D341Med (cell line): ENCODE data around the gene KLHL3.

Experiments used
- DNase-seq: peaks from one replicate; pipeline ENCODE4 v3.0.0; 2012; ENCODE audit warnings: low spot score

KLHL3 gene

DNA sequence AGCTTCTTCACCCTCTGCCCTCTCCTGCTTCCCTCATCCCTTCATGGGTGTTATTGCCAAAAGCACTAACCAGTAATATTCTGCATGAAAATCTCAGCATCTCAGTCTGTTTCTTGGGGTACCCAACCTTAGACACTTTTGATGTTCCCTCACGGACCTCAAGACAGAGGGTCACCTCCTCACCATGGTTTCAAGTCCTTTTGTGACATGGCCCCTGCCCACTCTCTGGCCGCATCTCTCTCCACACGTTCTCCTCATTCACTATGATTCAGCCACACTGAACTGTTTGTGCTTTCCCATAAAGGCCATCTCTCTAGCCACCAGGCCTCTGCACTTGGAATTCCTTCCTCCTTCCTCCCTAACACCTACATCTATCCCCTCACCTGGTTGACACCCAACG lies 125.3 kb downstream of the KLHL3 start:
- DNase-seq = no peak

DNA sequence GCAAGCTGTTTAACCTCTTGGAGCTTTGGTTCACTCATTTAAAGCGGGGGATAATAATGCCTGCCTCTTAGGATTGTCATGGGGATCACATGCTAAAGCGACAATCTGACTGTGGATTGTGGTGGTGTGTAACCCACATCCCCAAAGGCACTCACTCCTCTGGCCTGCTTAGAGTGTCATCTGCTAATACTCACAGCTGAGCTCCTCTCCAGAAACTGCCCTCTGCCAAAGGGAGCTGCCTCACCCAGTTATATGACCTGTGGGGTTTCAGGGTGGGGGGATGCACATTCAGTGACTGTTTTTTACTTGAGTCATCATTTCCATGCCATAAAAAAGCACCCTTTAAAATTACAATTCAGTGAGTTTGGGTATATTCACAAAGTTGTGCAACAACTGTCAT lies 126.8 kb downstream of the KLHL3 start:
- DNase-seq = no peak

DNA sequence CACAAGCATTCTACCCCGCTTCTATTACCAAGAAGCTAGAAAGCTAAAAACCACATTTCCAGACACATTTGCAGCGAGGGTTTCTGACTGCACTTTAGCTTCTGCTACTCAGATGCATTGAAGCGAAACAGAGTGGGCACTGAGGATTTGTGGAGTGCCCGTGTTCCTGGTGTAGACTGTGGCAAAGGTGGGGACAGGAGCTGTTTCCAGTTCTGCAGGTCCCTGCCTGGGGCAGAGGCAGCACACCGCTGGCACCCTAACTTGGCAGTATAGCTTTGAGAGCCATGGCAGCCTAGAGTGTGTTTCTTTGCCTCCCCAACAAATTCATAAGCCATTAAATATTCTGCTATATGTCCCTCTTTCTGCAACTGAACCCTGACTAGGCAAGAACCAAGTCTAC lies 128.1 kb downstream of the KLHL3 start:
- DNase-seq = no peak

DNA sequence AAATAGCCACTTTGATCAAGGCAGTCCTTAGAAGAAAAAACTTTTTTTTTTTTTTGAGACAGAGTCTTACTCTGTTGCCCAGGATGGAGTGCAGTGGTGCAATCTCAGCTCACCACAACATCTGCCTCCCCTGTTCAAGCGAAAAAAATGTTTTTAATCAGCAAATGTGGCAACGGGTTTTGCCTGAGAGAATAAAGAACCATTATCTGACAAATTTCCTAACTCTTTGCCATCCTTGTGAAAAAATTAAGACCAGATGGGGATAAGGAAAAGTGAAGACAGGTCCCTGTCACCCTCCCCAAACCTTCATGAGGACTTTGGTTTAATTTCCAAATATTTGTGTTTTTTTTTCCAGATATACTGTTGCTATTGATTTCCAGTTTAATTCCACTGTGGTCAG lies 129.5 kb downstream of the KLHL3 start:
- no peak for DNase-seq

DNA sequence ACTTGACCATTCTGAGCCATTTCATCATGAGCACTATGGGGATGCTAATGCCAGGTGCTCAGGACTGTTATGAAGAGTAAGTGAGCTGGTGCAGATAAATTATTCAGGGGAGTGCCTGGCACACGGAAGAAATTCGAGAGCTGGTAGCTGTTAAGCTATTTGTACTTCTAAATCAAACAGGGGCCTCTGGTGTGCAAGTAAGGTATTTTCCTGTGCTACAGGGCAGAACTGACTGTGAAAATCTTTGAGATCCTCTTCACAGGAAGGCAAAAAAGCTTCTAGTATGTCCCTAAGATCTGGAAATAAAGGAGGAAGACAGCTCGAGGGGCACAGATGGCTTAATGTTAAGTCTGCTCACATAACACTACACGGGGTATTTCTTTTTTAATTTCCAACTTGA lies 130.5 kb downstream of the KLHL3 start:
- no peak for DNase-seq

DNA sequence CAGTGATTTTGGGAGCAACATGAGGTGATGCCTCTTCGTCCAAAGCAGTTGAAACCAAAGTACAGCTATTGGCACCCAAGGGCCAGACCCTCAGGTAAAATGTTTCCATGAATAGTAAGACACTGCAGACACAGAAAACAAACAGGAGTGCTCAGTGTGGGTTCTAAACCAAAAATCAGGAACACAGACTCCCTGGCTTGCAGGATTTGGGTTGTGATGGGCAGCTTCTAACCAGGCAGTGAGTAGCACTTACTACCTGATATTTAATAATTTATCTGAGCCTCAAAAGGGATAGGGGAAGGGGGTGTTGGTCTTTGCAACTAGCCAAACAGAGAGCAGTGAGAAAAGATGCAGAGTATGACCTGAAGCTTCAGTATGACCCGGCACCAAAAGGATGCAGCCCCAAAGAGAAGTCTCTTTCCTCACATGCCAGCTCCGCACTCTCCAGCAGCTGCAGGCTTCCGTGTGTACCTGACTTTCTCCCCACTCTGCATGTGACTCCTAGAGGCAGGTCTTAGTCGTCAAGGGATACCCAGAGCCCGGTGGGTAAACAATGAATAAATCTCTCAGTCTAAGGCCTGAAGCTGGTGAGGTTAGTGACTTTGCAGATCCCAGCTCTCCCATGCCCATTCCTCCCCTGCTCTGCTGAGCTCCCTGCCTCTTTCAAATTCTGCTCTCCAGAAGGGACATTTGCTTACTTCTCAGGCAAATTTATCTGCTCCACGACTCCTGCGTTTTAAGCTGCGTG lies 131.4 kb downstream of the KLHL3 start:
- DNase-seq = no peak

DNA sequence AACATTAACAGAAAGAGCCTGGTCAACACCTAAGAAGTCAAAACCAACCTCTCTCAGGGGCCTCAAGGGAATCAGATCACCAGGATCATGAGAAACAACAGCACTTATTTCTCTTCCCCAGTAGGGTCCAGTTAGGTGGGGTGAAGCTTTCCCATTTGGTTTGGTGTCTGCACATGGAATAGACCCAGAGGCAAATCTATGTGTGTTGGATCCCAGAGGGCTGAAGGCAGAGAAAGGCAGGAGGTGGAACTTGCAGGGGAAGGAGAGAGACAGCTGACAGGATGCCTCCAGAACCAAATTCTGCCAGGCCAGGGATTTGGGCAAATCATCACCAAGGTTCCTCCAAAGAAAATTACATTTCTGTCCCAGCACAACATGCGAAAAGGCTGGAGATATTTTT lies 132.0 kb downstream of the KLHL3 start:
- no peak for DNase-seq

DNA sequence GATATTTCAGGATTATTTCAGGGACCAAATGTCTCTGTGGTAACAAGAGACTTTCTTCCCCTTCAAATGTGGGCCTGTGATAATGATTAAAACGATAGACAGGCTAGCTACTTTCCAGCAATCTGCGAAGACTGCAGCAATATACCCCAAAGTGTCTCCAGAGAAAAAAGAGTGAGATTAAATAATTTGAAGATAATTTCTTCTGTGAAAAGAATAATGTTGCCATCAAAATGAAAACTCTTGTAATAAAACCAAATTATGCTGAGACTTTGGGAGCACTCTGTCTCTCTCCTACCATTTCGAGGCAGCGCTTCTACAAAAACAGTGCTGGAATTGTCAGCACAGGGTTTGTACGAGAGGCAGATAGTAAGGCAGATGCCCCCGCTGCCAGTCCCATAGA lies 132.5 kb downstream of the KLHL3 start:
- DNase-seq = no peak

DNA sequence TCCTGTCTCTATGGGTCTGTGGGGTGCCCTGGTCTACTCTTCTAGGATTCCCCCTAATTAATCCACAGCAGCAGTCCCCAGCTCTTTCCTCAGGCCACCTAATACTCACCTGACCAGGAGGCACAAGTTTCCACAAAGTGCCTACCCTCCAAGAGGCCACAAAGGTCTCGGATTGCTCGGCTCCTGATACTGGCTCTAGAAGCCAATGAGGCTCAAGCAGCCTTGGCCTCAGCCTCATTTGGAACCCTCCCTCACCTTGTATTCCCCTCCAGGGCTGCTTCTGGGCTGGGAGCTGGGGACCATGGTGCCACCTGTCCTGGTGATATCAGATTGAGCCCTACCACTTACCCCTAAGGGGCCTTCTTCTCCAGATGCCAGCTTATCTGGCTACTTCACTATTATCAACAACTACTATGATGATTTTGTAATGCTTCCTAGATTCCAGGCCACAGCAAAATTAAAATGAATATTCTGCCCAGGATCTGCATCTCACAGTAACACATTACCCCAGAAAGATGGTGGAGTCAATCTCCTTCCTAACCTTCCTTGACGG lies 133.1 kb downstream of the KLHL3 start:
- DNase-seq = no peak

DNA sequence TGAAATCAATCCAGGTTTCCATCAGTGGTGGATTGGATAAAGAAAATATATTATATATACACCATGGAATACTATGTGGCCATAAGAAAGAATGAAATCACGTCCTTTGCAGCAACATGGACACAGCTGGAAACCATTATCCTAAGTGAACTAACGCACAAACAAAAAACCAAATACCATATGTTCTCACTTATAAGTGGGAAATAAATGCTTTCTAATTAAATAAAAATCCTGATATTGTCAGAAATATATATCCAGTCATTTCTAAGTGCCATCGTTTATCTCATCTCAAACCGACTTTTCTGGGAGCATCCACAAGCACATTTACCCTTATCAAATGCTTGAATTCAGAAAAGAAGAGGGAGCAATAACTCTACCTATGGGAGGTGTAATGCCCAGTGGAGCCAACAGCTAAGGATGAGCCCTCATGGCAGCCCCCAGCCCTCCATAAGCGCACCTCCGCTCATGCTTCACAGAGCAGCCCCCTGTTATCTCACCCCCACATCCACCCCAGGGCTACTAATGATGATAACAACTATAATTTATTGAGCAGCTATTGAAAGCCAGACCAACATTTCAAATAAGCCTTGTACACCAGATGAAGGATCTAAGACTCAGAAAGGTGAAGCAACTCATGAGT lies 135.0 kb downstream of the KLHL3 start:
- no peak for DNase-seq

DNA sequence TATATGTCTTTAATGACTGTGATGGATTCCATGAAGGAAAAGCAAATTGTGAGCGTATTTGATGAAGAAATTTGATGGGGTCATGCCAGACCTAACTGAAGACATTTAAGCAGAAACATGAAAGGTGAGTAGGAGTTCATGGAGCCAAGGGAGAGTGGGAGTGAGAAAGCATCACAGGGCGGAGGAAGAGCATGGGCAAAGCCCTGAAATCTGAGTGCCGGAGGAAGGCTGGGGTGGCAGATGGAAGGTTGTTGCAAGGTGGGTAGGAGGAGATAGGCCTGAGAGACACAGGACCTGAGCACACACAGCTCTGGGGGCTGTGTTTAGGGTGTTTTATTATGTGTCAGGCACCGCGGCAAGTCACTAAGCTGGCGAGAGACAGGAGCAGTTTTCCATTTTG lies 136.4 kb downstream of the KLHL3 start:
- DNase-seq = no peak

DNA sequence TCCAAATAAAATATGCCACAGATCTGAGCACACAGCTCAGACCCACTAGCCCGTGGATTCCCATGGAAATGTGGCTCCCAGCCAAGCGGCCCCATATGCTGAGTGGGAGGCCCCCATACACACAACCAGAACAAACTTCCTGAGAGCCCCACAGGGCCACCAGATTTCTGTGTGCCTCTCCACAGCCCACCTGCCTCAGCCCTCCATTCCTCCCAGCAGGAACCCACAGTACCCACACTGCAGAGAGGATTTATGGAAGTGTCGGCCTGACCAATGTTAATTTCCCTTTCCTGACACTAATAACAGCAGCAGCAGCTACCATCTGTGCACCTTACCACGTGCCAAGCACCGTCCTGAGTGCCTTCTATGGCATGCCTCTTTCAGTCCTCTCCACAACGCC lies 137.5 kb downstream of the KLHL3 start:
- no peak for DNase-seq

DNA sequence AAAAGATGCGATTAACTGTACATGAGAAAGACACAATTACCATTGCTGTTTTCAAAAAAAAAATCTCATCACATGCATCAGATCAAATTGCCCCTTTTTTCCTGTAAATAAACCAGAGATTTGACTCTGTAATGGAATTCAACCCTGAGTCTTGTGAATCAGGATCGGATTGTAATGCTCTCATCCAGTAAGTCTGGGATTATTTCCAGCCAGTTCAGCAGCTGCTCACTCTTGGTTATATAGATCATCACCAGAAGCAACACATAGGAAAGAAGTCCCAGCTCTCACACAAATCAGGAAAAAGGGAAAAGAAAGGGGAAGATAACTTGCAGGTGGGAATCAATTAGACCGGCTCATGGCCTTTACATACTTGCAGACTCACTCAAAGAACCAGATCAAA lies 138.9 kb downstream of the KLHL3 start:
- DNase-seq = no peak

DNA sequence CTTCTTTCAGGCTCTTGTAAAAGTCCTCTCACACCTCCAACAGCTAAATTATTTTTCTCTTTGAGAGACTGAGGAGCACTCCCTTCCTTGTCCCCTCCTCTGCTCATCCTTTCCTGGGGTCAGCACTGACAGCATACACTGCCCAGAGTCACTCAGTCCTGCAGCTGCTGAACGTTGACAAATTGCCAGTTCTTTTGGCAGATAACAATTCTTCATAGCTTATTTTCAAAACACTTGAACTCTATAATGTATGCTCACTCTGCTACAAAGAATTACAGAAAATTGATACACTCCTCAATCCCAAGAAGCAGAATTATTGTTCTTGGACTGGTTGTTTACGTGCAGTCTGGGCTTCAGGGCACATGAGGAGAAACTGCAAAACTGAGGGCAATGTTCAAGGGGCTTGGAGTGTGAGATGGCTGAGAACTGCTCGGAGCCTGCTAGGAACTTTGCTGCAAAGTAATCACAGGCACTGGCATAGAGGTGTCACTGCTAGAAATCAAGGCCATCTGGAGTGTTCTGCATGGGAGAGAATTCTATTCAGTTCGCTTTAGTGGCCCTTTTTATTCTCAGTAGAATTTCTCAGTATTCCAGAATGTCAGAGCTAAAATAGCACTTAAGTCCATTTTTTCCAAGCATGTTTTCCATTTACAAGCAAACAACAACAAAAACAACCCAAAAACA lies 140.4 kb downstream of the KLHL3 start:
- no peak for DNase-seq

DNA sequence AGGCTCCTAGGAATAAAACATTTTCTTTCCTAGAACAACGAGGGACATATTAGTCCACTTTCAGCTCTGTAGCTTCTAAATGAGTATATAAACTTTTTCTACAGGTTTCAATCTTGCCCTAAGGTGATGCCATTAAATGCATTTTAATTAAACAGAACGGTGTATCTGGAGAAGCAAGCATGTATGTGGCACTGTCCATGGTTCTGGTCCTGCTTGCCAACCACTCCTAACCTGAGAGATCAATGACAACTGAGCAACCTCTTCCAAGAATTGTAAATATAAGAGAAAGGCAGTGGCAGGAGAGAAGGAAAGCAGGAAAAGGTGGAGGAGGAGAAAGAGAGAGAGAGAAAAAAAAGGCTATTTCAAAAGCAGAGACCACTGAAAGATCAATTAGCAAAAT lies 141.2 kb downstream of the KLHL3 start:
- no peak for DNase-seq

DNA sequence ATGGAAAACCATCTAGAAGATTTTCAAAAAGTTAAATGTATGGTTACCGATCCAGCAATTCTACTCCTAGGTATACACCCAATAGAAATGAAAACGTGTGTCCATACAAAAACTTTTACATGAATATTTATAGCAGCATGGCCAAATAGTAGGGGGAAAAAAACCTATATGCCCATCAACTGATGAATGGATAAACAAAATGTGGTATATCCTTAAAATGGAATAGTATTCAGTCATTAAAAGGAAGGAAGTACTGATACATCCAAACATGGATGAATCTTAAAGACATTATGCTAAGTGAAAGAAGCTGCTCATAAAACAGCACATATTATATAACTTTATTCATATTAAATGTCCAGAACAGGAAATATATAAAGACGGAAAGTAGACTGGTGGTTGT lies 143.6 kb downstream of the KLHL3 start:
- no peak for DNase-seq

DNA sequence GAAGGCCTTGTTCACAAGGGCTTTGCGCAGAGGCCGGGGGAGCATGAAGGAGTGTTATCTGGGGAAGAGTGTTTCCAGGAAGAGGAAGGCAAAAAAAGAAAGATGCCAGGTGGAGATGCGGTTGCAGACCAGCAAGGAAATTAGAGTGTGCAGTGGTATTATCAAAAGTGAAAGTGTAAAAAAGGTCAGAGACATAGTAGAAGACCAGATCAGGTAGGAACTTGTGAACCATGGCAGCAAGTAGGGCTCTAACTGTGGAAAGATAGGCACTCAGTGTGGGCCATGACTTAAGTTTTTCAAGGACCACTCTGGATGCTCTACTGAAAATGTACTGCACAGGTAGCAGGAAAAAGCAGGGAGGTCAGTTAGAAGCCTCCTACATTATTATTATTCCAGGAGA lies 146.7 kb downstream of the KLHL3 start:
- no peak for DNase-seq

DNA sequence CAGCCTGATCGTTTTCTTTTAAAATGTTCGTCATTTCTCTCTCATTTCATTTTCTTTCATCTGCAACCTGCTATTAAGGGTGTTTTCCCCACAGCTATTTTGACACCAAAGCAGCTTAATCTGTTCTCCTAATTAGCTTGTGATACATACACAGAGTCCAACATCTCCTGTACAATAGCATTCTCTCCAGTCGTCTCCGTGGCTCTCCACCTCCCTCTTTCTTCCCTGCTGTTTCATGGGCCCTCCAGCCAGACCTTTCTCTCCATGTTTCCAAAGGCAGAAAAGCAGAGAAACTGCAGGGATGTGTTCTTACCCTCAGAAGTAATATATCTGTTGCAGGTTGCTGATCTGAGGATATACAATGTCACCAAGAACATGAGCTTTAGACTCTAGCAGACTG lies 148.0 kb downstream of the KLHL3 start:
- DNase-seq = no peak

DNA sequence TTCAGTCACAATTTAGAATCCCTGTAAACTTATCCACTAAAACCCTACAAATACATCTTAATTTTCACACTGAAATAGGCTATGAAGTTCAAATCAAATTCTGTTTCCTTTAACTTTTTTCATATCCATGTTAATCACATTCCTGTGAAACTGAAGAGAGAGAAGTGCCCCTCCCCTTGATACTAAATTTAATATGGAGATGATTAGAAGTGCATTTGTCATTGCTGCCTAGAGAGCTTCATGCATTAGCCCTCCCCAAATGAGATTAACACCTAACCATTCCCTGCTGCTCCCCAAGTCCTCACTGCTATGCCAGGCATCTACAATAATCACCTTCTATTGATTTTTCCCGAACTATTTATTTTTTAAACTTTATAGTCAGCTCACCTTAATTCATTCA lies 151.6 kb downstream of the KLHL3 start:
- DNase-seq = no peak

DNA sequence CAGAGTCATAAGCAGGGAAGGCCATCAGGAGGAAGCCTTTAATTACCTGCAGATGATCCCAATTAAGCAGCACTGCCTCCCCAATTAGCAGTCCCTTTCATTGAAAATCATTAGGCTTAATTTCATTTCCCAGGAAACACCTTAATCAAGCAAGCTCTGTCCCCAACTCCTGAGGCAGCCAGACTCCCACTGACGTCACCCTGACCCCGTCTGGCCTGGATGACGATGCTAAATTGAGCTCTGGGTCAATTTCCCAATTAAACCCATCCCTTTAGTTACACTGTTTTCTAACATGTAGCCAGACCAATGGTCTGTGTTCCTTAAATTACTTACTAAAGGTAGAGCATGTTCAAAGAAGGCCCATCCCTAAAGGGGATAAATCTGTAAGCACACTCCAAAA lies 152.8 kb downstream of the KLHL3 start:
- DNase-seq = no peak

DNA sequence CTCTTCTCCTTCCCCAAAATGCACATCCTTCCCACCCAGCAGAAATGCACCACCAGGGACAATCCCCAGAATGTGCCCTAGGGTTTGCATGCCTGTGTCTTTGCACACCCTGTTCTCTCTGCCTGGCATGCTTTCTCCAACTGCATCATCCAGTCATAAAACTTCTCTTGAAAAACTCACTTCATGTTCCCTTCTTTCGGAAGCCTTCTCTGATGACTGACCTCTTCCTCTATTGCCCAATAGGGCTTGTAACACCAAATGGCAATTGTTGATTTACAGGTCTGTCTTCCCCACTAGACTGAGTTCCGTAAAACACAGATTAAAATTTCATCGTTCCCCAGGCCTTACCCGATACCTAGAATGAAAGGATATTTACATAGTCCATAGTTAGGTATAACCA lies 153.7 kb downstream of the KLHL3 start:
- no peak for DNase-seq

DNA sequence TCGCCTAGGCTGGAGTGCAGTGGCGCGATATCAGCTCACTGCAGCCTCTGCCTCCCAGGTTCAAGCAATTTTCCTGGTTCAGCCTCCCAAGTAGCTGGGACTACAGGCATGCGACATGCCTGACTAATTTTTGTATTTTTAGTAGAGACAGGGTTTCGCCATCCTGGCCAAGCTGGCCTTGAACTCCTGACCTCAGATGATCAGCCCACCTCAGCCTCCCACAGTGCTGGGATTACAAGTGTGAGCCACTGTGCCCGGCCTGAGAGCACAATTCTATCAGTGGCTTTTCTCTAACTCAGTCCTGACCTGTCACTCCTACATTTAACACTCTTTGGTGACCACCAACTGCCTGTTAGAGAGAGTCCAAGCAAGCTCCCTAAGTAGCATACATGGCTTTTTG lies 154.1 kb downstream of the KLHL3 start:
- DNase-seq = no peak

DNA sequence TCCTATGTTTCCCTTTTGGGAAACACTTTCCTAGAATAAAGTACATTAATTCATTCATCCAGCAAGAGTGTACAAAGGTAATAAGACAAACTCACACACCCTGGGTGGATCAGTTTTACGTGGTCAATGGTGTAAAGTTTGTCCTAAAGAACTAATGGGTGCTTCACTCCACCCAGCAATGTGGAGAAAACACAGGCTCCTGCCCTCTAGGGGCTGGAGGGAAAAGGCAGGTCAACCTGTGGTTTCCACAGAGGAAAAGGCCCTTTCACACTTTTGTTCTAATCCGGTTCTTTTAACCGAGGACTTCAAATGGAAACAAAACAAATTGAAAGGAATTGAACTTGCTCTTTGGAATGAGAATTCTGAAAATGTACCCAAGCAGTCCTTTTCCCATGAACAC lies 155.9 kb downstream of the KLHL3 start:
- DNase-seq = no peak
